NOMO-1 (cell line): ENCODE results near the gene NDUFS8.

Source experiments
- DNase-seq, 2 experiments: peaks; one replicate each; lab custom pipeline; 2025; ENCODE audit not compliant: unreplicated experiment in 2 of 2; lab: John Stamatoyannopoulos, UW

The NDUFS8 gene

DNA sequence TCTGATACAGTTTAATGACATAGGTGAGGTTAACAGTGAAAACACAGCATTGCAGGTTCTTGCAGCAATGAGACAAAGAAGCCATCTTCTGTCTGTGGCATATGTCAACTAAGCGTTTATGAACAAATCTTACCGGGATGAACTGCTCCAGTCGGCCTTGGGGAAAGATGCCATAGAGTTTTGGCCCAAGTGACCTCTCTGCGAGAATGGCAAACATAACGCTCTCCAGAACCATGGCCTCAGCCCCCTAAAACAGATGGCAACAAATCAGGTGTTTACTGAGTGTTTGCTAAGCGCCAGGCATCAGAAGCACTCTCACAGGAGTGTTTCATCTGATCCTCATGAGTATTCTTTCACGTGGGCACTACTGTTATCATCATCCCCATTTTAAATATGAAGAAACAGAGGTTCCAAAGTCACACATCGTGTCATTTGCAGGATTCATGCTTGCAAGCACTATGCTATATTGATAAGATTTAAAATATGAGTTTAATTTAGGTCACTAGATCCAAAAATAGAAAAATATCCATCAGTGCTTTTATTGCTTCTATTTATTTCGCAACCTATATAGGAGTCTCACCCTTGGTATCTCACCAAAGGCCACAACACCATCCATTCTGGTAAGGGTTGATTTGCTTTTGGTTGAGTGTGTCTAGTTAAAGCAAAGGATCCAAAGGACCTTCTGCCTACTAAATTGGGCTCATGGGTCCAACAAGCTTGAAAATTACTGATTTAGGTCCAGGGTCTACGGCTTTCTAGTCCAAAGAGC lies 44.3 kb downstream of the NDUFS8 start:
- DNase-seq, result no peak

DNA sequence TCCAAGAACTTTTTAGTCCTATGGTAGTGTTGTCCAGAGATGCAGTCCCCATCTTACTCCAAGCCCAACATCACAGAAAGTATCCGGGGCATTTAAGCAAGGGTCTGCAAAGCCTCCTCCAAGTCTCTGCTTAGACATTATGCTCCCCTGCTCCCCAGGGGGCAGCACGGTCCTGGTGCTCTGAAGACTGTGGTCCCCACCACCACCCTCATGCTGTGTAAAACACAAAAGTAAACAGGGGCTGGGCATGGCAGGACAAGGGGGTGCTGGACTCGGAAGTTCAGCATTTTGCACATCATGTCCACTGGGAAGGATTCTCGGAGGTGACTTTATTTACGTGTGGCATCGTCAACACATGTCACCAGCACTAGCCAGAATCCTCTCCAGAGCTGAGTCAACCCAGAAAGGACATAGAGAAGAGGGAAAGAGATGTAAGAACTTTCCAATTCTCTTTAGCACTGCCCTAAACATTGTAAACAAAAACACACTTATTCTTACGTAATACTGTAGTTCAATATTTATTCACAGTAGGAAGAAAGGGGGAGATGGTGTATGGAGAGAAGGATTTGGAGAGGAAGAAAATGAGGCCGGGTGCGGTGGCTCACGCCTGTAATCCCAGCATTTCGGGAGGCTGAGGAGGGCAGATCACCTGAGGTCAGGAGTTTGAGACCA lies 46.0 kb downstream of the NDUFS8 start:
- DNase-seq, result no peak

DNA sequence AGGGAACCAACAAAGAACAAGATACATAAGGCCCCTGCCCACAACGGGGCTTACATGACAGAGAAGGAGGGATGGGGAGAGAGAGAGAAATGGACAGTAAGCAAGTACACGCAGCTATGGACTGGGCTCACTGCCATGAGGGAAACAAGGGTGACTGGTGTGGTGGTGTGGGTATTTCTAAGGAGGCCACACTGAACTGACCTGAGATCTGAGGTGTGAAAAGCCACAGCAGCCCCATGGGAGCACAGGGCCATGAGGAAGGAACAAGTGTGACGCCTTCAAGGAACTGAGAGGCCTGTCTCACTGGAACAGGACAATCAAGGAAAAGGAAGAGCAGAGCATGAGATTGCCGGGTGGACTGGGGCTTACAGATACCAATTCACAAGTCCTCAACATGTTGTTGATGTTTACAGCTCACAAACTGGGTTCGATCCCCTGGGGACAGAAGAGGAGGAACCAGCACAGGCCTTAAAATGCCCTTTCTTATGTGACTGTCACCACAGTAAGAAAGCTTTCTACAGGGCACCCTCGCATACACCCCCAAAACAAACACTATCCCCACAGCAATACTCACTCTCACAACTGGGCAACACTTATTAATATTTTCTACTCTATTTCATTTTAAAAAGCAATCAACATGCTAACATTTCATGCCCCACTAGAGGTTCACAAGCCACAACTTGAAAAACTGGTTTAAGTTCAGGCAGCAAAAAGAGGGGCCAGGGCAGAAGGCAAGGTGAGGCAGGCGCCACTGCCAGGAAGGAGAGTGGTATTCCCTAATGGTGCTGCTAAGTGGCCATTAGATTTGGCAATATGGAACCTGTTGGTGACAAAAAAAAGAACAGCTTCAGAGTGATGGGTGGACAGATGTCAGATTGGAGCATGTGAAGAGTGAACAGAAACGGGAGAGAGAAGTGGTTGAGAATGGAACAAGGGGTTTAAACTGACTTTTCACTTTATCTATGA lies 47.4 kb downstream of the NDUFS8 start:
- DNase-seq, result no peak

DNA sequence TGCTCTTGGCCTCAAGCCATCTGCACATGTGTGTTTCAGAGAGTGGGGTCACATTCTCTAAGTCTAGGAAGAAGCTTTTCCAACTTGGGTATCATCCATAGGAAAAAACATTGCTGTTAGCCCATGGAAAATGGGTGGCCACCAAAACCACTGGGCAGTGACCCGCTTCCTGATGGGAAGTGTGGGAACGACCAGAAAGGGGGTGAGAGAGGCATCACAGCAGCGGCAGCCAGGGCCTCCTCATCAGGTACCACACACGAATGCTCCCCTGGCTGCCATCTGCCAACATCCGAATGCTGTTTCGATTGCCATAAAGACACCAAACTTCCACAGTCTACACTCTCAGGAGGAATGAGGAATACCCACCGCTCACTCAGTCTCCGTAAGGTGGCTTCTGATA lies 50.4 kb downstream of the NDUFS8 start:
- no peak for DNase-seq

DNA sequence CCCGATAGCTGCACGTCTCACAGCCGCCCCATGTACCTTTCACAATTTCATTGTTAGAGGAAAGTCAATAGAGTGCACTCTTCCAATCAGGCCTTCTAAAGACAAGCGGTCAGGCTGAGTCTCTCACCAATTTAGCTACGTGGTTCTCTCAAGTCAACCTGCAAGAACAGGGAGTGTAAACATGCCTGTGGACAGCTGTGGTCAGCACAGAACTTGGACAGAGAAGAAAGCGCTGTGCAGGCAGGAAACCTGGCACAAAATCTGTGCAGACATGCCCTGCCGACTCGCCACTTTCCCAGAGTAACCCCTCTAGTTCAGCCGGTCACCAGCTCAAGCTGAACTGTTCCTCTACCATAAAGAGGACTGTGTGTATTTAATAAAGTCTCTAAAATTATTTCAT lies 51.2 kb downstream of the NDUFS8 start:
- DNase-seq, result no peak

DNA sequence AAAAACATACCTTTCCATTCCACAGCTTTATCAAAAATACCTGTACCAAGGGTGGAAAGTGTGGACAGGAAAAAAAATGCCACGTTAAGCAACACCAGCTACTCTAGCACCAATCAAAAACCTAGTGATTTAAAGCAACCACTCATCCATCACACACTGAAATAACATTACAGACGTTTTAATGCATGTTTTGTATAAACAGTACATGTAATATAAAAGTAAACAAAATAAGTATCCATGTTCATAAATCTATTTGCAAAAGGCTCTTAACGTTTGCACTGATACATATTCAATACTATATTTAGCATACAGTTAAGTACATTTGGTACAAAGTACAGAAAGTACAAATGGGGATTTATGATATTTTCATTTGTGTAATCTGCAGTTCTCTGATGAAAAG lies 52.0 kb downstream of the NDUFS8 start:
- no peak for DNase-seq

DNA sequence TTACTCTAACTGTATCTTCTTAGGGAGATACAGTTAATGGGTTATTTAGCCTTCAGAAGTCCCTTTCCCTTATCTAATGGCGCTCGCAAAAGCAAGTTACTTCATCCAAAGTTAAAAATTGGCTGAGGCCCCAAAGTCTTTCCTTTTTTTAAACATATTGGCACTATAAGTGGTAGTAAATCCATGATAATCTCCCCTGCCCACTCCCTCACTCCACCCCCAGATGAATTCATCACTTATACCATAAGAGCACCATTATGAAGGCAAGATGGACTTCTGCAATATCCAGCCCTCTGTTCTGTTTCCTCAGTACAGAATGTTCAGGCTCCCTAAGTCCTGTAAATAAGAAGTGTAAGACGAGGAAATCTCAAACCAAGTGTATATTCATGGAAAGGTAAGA lies 53.0 kb downstream of the NDUFS8 start:
- DNase-seq, result no peak
